Calu3 (cell line): ENCODE data around the gene DIS3L2. TPM values are rescaled to one million over a fixed set of nuclear protein-coding genes. Genes with fewer than 3 reads are reported as not detected.

Source experiments
- BruUV-seq: library from RNA; stranded (reverse); fragments of 400-500 nt; replicated peaks from 2 replicates; lab custom pipeline; 2021; lab: Mats Ljungman, UMichigan
- CTCF ChIA-PET: fragments of 300-600 bp; sonication (Branson Sonifier 250); formaldehyde crosslinking; loops from one replicate; lab custom pipeline; 2022; ENCODE audit warnings: antibody characterized with exemption; lab: Charles Lee
- DNase-seq: peaks from one replicate; pipeline ENCODE4 v3.0.0; 2022
- H3K27ac Mint-ChIP-seq: one replicate; pipeline ENCODE4 v1.8.0; 2022; ENCODE audit warnings: mixed read lengths; ENCODE audit not compliant: unreplicated experiment
- H3K27me3 Mint-ChIP-seq: one replicate; pipeline ENCODE4 v1.8.0; 2022; ENCODE audit warnings: mixed read lengths; ENCODE audit not compliant: unreplicated experiment
- H3K36me3 Mint-ChIP-seq: one replicate; pipeline ENCODE4 v1.8.0; 2022; ENCODE audit warnings: mild to moderate bottlenecking, moderate library complexity, mixed read lengths; ENCODE audit not compliant: insufficient read depth, unreplicated experiment
- H3K4me1 Mint-ChIP-seq: one replicate; pipeline ENCODE4 v1.8.0; 2022; ENCODE audit warnings: mild to moderate bottlenecking, low read depth, mixed read lengths; ENCODE audit not compliant: unreplicated experiment
- H3K4me3 Mint-ChIP-seq: one replicate; pipeline ENCODE4 v1.8.0; 2022; ENCODE audit warnings: mild to moderate bottlenecking, low read depth, moderate library complexity, mixed read lengths; ENCODE audit not compliant: unreplicated experiment
- H3K9me3 Mint-ChIP-seq: one replicate; pipeline ENCODE4 v1.8.0; 2022; ENCODE audit warnings: low read depth, mixed read lengths; ENCODE audit not compliant: unreplicated experiment
- CTCF ChIP-seq: fragments of 200-600 bp; IDR thresholded peaks from one replicate; pipeline ENCODE4 v1.8.0; 2022; ENCODE audit warnings: antibody characterized with exemption; ENCODE audit not compliant: unreplicated experiment
- intact Hi-C: fragments of 100-400 bp; cut with micrococcal nuclease; formaldehyde crosslinking; loops from one replicate; pipeline ENCODE4 v1.10.0; 2022; ENCODE audit not compliant: unreplicated experiment
- total RNA-seq: library from RNA; stranded (reverse); gene quantifications from 2 replicates; pipeline ENCODE4 v1.2.3, GENCODE V29; 2022

Gene DIS3L2
- total RNA-seq, 1 experiment from 2014 or later = 46.0 TPM

GRCh38 chr2:231996797-231997540, 35.5 kb downstream of the DIS3L2 start:
- intact Hi-C loops = no loop called here

GRCh38 chr2:231998046-231998445, 36.5 kb downstream of the DIS3L2 start:
- no peak overlapping the region for H3K4me3 Mint-ChIP-seq
- BruUV-seq = no TSS peak
- no peak overlapping the region for H3K27ac Mint-ChIP-seq
- intact Hi-C loops = no loop called here
- no peaks in the 10 kb centered on the region for H3K27me3 Mint-ChIP-seq
- H3K36me3 Mint-ChIP-seq = no peaks in the 10 kb centered on the region
- CTCF ChIA-PET = no interaction called here
- H3K4me1 Mint-ChIP-seq = no peaks in the 10 kb centered on the region
- H3K9me3 Mint-ChIP-seq = no peaks in the 10 kb centered on the region
- DNase-seq = no peak
- no peak for TF ChIP-seq CTCF

More at GRCh38 chr2:231996797-231997540, 35.5 kb downstream of the DIS3L2 start:
- DNase-seq = no peak
- no peak overlapping the region for H3K4me3 Mint-ChIP-seq
- no peaks in the 10 kb centered on the region for H3K27me3 Mint-ChIP-seq
- no peak for TF ChIP-seq CTCF
- no peak overlapping the region for H3K27ac Mint-ChIP-seq
- CTCF ChIA-PET = interaction anchor here (0.6 kb wide), 1 partner anchor 40 kb away, joined by 3 read pairs; no protein-coding TSS in a partner anchor
- H3K9me3 Mint-ChIP-seq = no peaks in the 10 kb centered on the region
- H3K4me1 Mint-ChIP-seq = peaks cover 6% of the 10 kb centered on the region
- BruUV-seq = no TSS peak
- no peaks in the 10 kb centered on the region for H3K36me3 Mint-ChIP-seq

- Mint-ChIP-seq H3K4me1 (no peaks in the 10 kb centered on the region), H3K27me3 (no peaks in the 10 kb centered on the region)
Observed at GRCh38 chr2:232000439-232000838, 38.9 kb downstream of the DIS3L2 start.

GRCh38 chr2:232001073-232001472, 39.6 kb downstream of the DIS3L2 start:
- Mint-ChIP-seq H3K27ac (no peak overlapping the region), H3K36me3 (no peaks in the 10 kb centered on the region), H3K4me1 (no peaks in the 10 kb centered on the region), H3K27me3 (no peaks in the 10 kb centered on the region), H3K4me3 (no peak overlapping the region), H3K9me3 (no peaks in the 10 kb centered on the region)
- CTCF ChIA-PET = interaction anchor here (0.6 to 0.7 kb wide), 3 partner anchors 21 to 426 kb away, joined by 3 to 9 read pairs (median 6); no protein-coding TSS in a partner anchor
- no peak for TF ChIP-seq CTCF
- DNase-seq = no peak
- no TSS peak for BruUV-seq
- intact Hi-C loops = no loop called here

More at GRCh38 chr2:232000439-232000838, 38.9 kb downstream of the DIS3L2 start:
- H3K9me3 Mint-ChIP-seq = no peaks in the 10 kb centered on the region
- CTCF ChIA-PET = interaction anchor here (0.6 kb wide), 2 partner anchors 20 to 427 kb away, joined by 3 to 9 read pairs; no protein-coding TSS in a partner anchor
- H3K36me3 Mint-ChIP-seq = no peaks in the 10 kb centered on the region
- BruUV-seq = no TSS peak
- intact Hi-C loops = no loop called here
- H3K27ac Mint-ChIP-seq = no peak overlapping the region
- TF ChIP-seq CTCF = no peak
- DNase-seq = no peak
- H3K4me3 Mint-ChIP-seq = no peak overlapping the region
